SK-N-SH treated with all-trans-retinoic acid at 6 μM for 48 hours (cell line): ENCODE results near the gene CTSG.

Experiments used
- ATAC-seq: fragments of 200-7000 bp; cut with Tn5 transposase; 3 replicates; pipeline ENCODE4 v1.9.1; 2020; ENCODE audit warnings: mild to moderate bottlenecking, moderate library complexity
- ARNTL ChIP-seq: fragments of 450-650 bp; formaldehyde crosslinking; IDR thresholded peaks from 2 replicates; pipeline ENCODE4 v1.5.0; 2020; ENCODE audit warnings: low read depth, mild to moderate bottlenecking, moderate library complexity, borderline replicate concordance
- BACH2 ChIP-seq: fragments of 250-450 bp; sonication (Bioruptor Pico); IDR thresholded peaks from 2 replicates; pipeline ENCODE4 v1.9.0; 2021; ENCODE audit warnings: mild to moderate bottlenecking, borderline replicate concordance
- CREB5 ChIP-seq: fragments of 250-450 bp; sonication (Bioruptor Pico); IDR thresholded peaks from 2 replicates; pipeline ENCODE4 v1.5.1; 2020; ENCODE audit warnings: low read depth, mild to moderate bottlenecking, moderate library complexity
- CSDC2 ChIP-seq: fragments of 250-450 bp; sonication (Bioruptor Pico); IDR thresholded peaks from 2 replicates; pipeline ENCODE4 v1.5.0; 2020; ENCODE audit warnings: mild to moderate bottlenecking, moderate library complexity
- CSRNP3 ChIP-seq: fragments of 250-450 bp; sonication (Bioruptor Pico); IDR thresholded peaks from 2 replicates; pipeline ENCODE4 v1.5.1; 2021; ENCODE audit warnings: mild to moderate bottlenecking, moderate library complexity
- ESRRG ChIP-seq: fragments of 250-450 bp; sonication (Bioruptor Pico); IDR thresholded peaks from 2 replicates; pipeline ENCODE4 v1.6.1; 2021; ENCODE audit warnings: mild to moderate bottlenecking
- GLIS3 ChIP-seq: fragments of 250-450 bp; sonication (Bioruptor Pico); IDR thresholded peaks from 2 replicates; pipeline ENCODE4 v1.5.0; 2020; ENCODE audit warnings: mild to moderate bottlenecking, moderate library complexity
- ISL1 ChIP-seq: fragments of 250-450 bp; sonication (Bioruptor Pico); IDR thresholded peaks from 2 replicates; pipeline ENCODE4 v2.1.2; 2022; ENCODE audit warnings: mild to moderate bottlenecking, moderate library complexity
- OSR1 ChIP-seq: fragments of 250-450 bp; sonication (Bioruptor Pico); IDR thresholded peaks from 2 replicates; pipeline ENCODE4 v1.8.0; 2022; ENCODE audit warnings: moderate library complexity, mild to moderate bottlenecking, inconsistent platforms
- POU6F1 ChIP-seq: fragments of 250-450 bp; sonication (Bioruptor Pico); IDR thresholded peaks from 2 replicates; pipeline ENCODE4 v1.8.0; 2021; ENCODE audit warnings: low read depth, mild to moderate bottlenecking, moderate library complexity, borderline replicate concordance
- PPARA ChIP-seq: fragments of 250-450 bp; sonication (Bioruptor Pico); IDR thresholded peaks from 2 replicates; pipeline ENCODE4 v1.5.0; 2020; ENCODE audit warnings: mild to moderate bottlenecking, borderline replicate concordance
- RARB ChIP-seq: fragments of 250-450 bp; sonication (Bioruptor Pico); IDR thresholded peaks from 2 replicates; pipeline ENCODE4 v1.8.0; 2021; ENCODE audit warnings: mild to moderate bottlenecking, moderate library complexity
- SNAI2 ChIP-seq: fragments of 250-450 bp; sonication (Bioruptor Pico); IDR thresholded peaks from 2 replicates; pipeline ENCODE4 v1.5.0; 2020; ENCODE audit warnings: mild to moderate bottlenecking, moderate library complexity
- TCF4 ChIP-seq: fragments of 250-450 bp; sonication (Bioruptor Pico); IDR thresholded peaks from 2 replicates; pipeline ENCODE4 v1.8.0; 2021; ENCODE audit warnings: mild to moderate bottlenecking, moderate library complexity, borderline replicate concordance
- TOX ChIP-seq: fragments of 250-450 bp; sonication (Bioruptor Pico); IDR thresholded peaks from 2 replicates; pipeline ENCODE4 v1.8.0; 2021; ENCODE audit warnings: mild to moderate bottlenecking, moderate library complexity, borderline replicate concordance
- TSHZ2 ChIP-seq: fragments of 250-450 bp; sonication (Bioruptor Pico); IDR thresholded peaks from 2 replicates; pipeline ENCODE4 v1.5.0; 2020; ENCODE audit warnings: mild to moderate bottlenecking, moderate library complexity
- ZC3H10 ChIP-seq: fragments of 250-450 bp; sonication (Bioruptor Pico); IDR thresholded peaks from 2 replicates; pipeline ENCODE4 v1.5.1; 2021; ENCODE audit warnings: mild to moderate bottlenecking, moderate library complexity
- ZFP3 ChIP-seq: fragments of 250-450 bp; sonication (Bioruptor Pico); IDR thresholded peaks from 2 replicates; pipeline ENCODE4 v1.5.0; 2020; ENCODE audit warnings: mild to moderate bottlenecking, moderate library complexity
- ZFP30 ChIP-seq: fragments of 450-650 bp; formaldehyde crosslinking; IDR thresholded peaks from 2 replicates; pipeline ENCODE4 v1.5.0; 2022; ENCODE audit warnings: mild to moderate bottlenecking, moderate library complexity
- ZNF70 ChIP-seq: fragments of 450-650 bp; formaldehyde crosslinking; IDR thresholded peaks from 2 replicates; pipeline ENCODE4 v1.5.0; 2020; ENCODE audit warnings: mild to moderate bottlenecking, moderate library complexity
- ZNF8 ChIP-seq: fragments of 450-650 bp; formaldehyde crosslinking; IDR thresholded peaks from 2 replicates; pipeline ENCODE4 v1.5.0; 2020; ENCODE audit warnings: mild to moderate bottlenecking, moderate library complexity

Gene CTSG

GRCh38 chr14:24576771-24577170 lies 721 bp upstream of the CTSG start:
- TF ChIP-seq ZNF70 (CRISPR knock-in tag) (no peak), TCF4 (CRISPR knock-in tag) (no peak), RARB (no peak), TOX (no peak), ESRRG (CRISPR knock-in tag) (no peak), GLIS3 (CRISPR knock-in tag) (no peak), ISL1 (CRISPR knock-in tag) (no peak), CSRNP3 (CRISPR knock-in tag) (no peak), ARNTL (CRISPR knock-in tag) (no peak), TSHZ2 (no peak), SNAI2 (no peak), ZFP30 (CRISPR knock-in tag) (no peak), CREB5 (CRISPR knock-in tag) (no peak), ZFP3 (CRISPR knock-in tag) (no peak), PPARA (CRISPR knock-in tag) (no peak), CSDC2 (CRISPR knock-in tag) (no peak), BACH2 (no peak), ZNF8 (no peak), ZC3H10 (CRISPR knock-in tag) (no peak), POU6F1 (no peak)
- TF ChIP-seq, all 23 proteins: peak for 0
- ATAC-seq, result no peak

GRCh38 chr14:24574206-24574774 lies 1.8 kb downstream of the CTSG start:
- TF ChIP-seq CREB5 (CRISPR knock-in tag) (no peak), PPARA (CRISPR knock-in tag) (no peak), ZNF8 (no peak), OSR1 (CRISPR knock-in tag) (no peak), TCF4 (CRISPR knock-in tag) (no peak), ZFP30 (CRISPR knock-in tag) (no peak), ZFP3 (CRISPR knock-in tag) (no peak), POU6F1 (no peak), ZC3H10 (CRISPR knock-in tag) (no peak)
- TF ChIP-seq, all 23 proteins: peak for 0
- no peak for ATAC-seq

- no peak for TF ChIP-seq ZFP30 (CRISPR knock-in tag)
- TF ChIP-seq PPARA (CRISPR knock-in tag), result no peak
- TF ChIP-seq ISL1 (CRISPR knock-in tag), result no peak
- TF ChIP-seq CSRNP3 (CRISPR knock-in tag), result no peak
- TF ChIP-seq ESRRG (CRISPR knock-in tag), result no peak
- TF ChIP-seq TOX, result no peak
- no peak for TF ChIP-seq RARB
- TF ChIP-seq SNAI2, result no peak
- TF ChIP-seq TCF4 (CRISPR knock-in tag), result no peak
- TF ChIP-seq BACH2, result no peak
- no peak for TF ChIP-seq OSR1 (CRISPR knock-in tag)
- no peak for TF ChIP-seq ZFP3 (CRISPR knock-in tag)
- no peak for TF ChIP-seq GLIS3 (CRISPR knock-in tag)
- TF ChIP-seq CSDC2 (CRISPR knock-in tag), result no peak
- no peak for TF ChIP-seq POU6F1
- no peak for TF ChIP-seq ARNTL (CRISPR knock-in tag)
- no peak for ATAC-seq
Observed at GRCh38 chr14:24566318-24566717, 9.7 kb downstream of the CTSG start.
